GM21360 (cell line): ENCODE results near the gene DPP10.

Experiments
- ATAC-seq: cut with Tn5 transposase; IDR thresholded peaks from one replicate; pipeline ENCODE4 v1.9.1; 2021; ENCODE audit warnings: mild to moderate bottlenecking, moderate library complexity; ENCODE audit not compliant: unreplicated experiment

Gene DPP10

DNA sequence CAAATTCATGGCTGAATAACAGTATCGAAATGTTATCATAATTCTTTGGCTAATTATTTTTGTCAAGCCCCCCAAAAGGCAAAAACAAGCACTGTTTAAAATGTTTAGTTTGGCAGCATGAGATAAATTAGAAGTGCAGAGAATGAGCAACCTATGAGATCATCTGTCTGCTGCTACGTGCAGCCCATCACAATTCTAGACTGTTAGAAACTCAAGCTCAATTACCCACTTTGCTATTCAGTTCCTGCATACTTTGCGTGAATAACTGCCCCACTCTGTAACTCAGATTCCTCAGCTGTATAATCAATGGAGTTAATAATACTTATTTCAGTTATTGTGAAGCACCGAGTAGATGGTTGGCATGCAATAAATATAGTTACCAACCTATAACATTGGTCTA, 1181.9 kb downstream of the DPP10 start:
- no peak for ATAC-seq

GRCh38 chr2:115634578-115634977, 1192.1 kb downstream of the DPP10 start:
- no peak for ATAC-seq

GRCh38 chr2:115635430-115635829, 1193.0 kb downstream of the DPP10 start:
- ATAC-seq: no peak

GRCh38 chr2:115649731-115650130, 1207.3 kb downstream of the DPP10 start:
- ATAC-seq: no peak

GRCh38 chr2:115650827-115651226, 1208.4 kb downstream of the DPP10 start:
- no peak for ATAC-seq

DNA sequence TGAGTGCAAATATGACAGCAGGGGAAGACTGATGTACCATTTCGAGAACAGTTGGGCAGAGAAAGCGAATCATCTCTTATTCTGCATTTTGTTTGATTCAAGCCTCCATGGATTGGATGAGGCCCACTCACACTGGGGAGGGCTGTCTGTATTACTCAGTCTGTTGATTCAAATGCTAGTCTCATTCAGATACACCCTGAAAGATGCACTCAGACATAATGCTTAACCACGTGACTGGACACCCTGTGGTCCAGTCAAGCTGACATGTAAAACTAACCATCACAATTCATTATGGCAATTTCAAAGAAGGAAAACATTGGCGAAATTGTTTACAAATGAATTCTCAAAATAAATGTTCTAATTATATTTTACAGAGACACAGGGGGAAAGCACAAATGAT, 1210.2 kb downstream of the DPP10 start:
- no peak for ATAC-seq

DNA sequence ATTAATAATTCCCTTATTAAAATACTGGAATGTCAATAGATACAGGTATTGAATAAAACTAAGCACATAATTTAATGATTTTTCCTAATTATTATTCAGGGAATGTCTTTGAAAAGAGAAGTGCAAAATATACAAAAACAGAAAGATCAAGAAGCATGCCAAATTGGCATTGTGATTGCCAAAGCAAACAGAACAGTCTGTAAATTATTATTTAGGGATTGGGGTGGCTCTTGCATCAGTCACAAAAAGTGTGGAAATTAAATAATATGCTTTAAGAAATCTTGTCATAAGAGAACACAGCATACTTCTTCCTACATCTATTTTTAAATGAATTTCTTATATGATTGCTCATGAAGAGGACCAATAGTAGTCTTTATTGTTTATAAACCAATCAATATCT, 1211.9 kb downstream of the DPP10 start:
- no peak for ATAC-seq

GRCh38 chr2:115678129-115678528, 1235.7 kb downstream of the DPP10 start:
- ATAC-seq: no peak

DNA sequence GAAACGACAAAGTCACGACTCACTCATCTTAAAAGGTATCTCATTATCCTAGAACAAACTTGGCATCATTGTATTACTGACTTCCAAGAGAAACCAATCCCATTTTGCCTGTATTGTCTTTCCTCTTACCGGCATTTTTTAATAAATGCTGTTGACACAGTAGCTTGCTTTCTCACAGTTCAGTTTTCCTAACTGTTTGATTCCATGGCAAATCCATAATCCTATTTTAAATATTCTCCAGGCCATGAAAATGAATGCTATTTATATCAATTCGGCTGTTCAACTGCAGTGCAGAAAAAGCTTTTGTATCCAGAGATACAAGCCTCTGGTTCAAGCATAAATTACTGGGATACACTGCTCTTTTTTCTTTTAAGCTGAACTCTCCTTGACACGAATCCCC, 1241.9 kb downstream of the DPP10 start:
- no peak for ATAC-seq

- ATAC-seq: no peak
Observed at GRCh38 chr2:115691409-115691808, 1249.0 kb downstream of the DPP10 start.

GRCh38 chr2:115694651-115695050, 1252.2 kb downstream of the DPP10 start:
- no peak for ATAC-seq

GRCh38 chr2:115733190-115733775, 1290.8 kb downstream of the DPP10 start:
- ATAC-seq: no peak

GRCh38 chr2:115738111-115738510, 1295.7 kb downstream of the DPP10 start:
- ATAC-seq: no peak

GRCh38 chr2:115739574-115739973, 1297.1 kb downstream of the DPP10 start:
- ATAC-seq: no peak

GRCh38 chr2:115746151-115746550, 1303.7 kb downstream of the DPP10 start:
- no peak for ATAC-seq

- no peak for ATAC-seq
Observed at GRCh38 chr2:115757286-115757685, 1314.8 kb downstream of the DPP10 start.

- no peak for ATAC-seq
Observed at GRCh38 chr2:115763601-115764000, 1321.2 kb downstream of the DPP10 start.

- no peak for ATAC-seq
Observed at GRCh38 chr2:115771516-115771915, 1329.1 kb downstream of the DPP10 start.

DNA sequence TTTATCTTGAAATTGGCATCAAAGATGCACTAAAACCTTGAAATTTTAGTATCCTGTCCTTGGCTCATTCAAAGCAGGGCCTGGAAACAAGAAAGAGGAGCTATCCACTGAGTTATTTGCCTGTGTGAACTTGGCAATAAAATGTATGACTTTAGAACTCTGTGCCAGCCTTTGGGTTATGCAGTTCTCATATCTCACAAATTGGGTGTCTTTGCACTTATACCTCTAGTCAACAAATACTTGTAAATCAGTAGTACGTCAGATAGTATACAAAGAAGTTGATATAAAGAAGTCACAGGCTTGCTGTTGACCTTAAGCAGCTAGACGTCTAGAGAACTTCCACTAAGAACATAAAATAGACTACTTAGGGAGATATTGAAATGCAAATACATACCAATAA, 1331.9 kb downstream of the DPP10 start:
- ATAC-seq: no peak

GRCh38 chr2:115779085-115779632, 1336.7 kb downstream of the DPP10 start:
- no peak for ATAC-seq

DNA sequence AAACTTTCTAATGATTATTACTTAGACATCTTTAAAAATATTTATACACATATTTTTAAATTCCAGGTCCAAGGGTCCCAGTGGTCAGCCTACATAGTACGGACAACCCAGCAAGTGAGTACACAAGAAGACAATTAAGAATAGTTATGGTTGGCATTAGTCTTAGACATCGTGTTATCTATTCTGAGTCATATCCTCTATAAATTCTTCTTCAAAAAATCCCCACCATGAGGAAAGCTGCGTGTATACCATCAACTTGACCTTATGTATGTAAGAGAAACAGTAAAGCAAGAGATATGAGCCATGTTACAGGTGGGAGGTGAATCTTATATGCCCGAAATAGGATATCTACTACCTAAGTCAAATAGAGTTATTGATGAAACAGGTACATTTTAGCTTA, 1339.8 kb downstream of the DPP10 start:
- ATAC-seq: no peak

DNA sequence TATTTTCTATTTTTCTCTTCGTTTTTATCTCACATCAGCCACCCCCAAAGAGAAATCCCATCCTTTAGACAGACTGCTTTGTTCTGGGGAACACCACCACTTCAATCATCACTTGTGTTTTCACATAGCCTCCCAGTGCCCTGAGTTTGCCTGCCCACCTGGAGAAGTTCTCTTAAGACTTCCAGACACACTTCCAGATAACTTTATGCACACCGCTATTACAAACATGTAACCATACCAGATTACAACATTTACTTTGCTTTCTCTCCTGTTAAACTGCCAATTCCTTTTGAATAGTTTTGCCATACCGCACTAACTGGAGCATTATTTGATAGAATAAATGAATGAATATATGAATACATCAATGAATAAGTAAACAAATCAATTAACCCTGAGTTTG, 1353.6 kb downstream of the DPP10 start:
- no peak for ATAC-seq

DNA sequence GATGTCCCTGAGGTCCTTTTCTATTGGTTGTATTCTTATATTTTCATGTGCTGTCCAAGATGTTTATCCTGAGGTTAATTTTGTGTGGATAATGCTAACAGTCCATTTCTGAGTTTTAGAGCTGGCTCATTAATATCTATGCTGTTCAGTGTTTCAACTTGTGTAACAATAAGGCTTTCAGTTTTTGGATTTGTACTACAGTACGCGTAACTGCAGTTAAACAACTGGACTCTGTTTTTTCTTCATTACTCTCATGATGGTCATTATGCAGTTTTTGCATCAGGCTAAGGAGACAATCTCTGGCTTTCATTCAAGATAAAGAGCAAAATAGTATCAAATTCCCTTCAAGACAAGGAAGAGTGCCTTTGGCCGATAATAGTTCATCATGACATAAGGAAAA, 1364.8 kb downstream of the DPP10 start:
- no peak for ATAC-seq
